Measurements from ENCODE around the gene TMEM222. TPM values are rescaled to one million over a fixed set of nuclear protein-coding genes. Genes with fewer than 3 reads are reported as not detected.
"Not testable (repeated sequence)": the region's sequence is repeated elsewhere in the genome, so short reads cannot be mapped to it uniquely, and the experiment has no call there.

The TMEM222 gene
- total RNA-seq, 2 experiments from 2014 or later, result 22.0 to 25.4 TPM

DNA sequence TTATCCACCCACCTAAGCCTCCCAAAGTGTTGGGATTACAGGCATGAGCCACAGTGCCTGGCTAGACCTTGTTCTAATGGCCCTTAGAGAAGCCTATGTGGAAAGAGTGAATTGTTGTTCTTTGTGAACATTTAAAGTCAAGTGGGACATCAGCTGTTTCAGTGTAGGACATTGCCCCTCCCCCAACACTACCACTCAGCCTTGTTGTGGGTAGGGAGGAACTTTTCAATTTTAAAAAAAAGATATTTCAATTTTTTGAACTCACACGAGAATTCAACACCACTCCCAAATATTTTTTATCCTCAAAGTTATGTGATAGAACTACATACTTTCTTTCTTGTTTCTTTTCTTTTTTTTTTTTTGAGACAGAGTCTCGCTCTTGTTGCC lies 36.7 kb upstream of the TMEM222 start:
- H3K27me3 Mint-ChIP-seq, result no peaks in the 10 kb centered on the region
- POLR2A ChIA-PET, result no interaction called here
- intact Hi-C loops (cut with micrococcal nuclease), result loop anchor here (10.0 kb wide), 1 partner anchor 240 kb away; no protein-coding TSS in a partner anchor
- TF ChIP-seq, protein P1, sequence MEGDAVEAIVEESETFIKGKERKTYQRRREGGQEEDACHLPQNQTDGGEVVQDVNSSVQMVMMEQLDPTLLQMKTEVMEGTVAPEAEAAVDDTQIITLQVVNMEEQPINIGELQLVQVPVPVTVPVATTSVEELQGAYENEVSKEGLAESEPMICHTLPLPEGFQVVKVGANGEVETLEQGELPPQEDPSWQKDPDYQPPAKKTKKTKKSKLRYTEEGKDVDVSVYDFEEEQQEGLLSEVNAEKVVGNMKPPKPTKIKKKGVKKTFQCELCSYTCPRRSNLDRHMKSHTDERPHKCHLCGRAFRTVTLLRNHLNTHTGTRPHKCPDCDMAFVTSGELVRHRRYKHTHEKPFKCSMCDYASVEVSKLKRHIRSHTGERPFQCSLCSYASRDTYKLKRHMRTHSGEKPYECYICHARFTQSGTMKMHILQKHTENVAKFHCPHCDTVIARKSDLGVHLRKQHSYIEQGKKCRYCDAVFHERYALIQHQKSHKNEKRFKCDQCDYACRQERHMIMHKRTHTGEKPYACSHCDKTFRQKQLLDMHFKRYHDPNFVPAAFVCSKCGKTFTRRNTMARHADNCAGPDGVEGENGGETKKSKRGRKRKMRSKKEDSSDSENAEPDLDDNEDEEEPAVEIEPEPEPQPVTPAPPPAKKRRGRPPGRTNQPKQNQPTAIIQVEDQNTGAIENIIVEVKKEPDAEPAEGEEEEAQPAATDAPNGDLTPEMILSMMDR (IDR thresholded peaks at IDR 0.05), result no peak
- H3K4me1 Mint-ChIP-seq (ENCODE audit: low read depth), result no peaks in the 10 kb centered on the region
- DNase-seq, result no peak
- H3K27ac Mint-ChIP-seq, result no peak overlapping the region
- no peaks in the 10 kb centered on the region for H3K9me3 Mint-ChIP-seq
- ATAC-seq, result no peak
- CTCF ChIA-PET, result interaction anchor here (1.0 to 9.0 kb wide), 8 partner anchors 12 to 183 kb away, joined by 3 to 114 read pairs (median 8); no protein-coding TSS in a partner anchor
- H3K36me3 Mint-ChIP-seq (ENCODE audit: low read depth), result no peaks in the 10 kb centered on the region
- H3K4me3 Mint-ChIP-seq, result no peak overlapping the region

DNA sequence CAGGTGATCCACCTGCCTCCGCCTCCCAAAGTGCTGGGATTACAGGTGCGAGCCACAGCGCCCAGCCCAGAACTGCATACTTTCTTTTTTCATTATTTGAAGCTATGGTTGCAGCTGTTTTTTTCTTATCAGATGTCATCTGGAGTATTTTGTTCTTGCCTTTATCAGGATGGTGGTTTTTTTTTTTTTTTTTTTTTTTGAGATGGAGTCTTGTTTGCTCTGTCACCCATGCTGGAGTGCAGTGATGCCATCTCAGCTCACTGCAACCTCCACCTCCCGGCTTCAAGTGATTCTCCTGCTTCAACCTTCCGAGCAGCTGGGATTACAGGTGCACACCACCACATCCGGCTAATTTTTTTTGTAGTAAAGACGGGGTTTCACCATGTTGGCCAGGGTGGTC lies 36.1 kb upstream of the TMEM222 start:
- CTCF ChIA-PET, result interaction anchor here (1.0 to 9.0 kb wide), 8 partner anchors 12 to 184 kb away, joined by 3 to 114 read pairs (median 8); no protein-coding TSS in a partner anchor
- not testable (repeated sequence) for H3K27ac Mint-ChIP-seq

DNA sequence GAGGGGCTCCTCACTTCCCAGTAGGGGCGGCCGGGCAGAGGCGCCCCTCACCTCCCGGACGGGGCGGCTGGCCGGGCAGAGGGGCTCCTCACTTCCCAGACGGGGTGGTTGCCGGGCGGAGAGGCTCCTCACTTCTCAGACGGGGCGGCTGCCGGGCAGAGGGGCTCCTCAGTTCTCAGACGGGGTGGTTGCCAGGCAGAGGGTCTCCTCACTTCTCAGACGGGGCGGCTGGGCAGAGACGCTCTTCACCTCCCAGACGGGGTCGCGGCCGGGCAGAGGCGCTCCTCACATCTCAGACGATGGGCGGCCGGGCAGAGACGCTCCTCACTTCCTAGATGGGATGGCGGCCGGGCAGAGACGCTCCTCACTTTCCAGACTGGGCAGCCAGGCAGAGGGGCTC lies 32.8 kb upstream of the TMEM222 start:
- DNase-seq; H3K4me3 Mint-ChIP-seq; H3K27me3 Mint-ChIP-seq; POLR2A ChIA-PET; H3K4me1 Mint-ChIP-seq (ENCODE audit: low read depth); CTCF ChIA-PET; H3K36me3 Mint-ChIP-seq (ENCODE audit: low read depth); H3K9me3 Mint-ChIP-seq; H3K27ac Mint-ChIP-seq; ATAC-seq: not testable (repeated sequence)
- intact Hi-C loops (cut with micrococcal nuclease), result loop anchor here (10.0 kb wide), 1 partner anchor 244 kb away; no protein-coding TSS in a partner anchor

More for the DNA sequence above, 36.1 kb upstream of the TMEM222 start:
- POLR2A ChIA-PET; H3K4me3 Mint-ChIP-seq; DNase-seq; ATAC-seq; H3K27me3 Mint-ChIP-seq; H3K36me3 Mint-ChIP-seq (ENCODE audit: low read depth); H3K4me1 Mint-ChIP-seq (ENCODE audit: low read depth); H3K9me3 Mint-ChIP-seq: not testable (repeated sequence)
- intact Hi-C loops (cut with micrococcal nuclease), result loop anchor here (10.0 kb wide), 1 partner anchor 241 kb away; no protein-coding TSS in a partner anchor

DNA sequence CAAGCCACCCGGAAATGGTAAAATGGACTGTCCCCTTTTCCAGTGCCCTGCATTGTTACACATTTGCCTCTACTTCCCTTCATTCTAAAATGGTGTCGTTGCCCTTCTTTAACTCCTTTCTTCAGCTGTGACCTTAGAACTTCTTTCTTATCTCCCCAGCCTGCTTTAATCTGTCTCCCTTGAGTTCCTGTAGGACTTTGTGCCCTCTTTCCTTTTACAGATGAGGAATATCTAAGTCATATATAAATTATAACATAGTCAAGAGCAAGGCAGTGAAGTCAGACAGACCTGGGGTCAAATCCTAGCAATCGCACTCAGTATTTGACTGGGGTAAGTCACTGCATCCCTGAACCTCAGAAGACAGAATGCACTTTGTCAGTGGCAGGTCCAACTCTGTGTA lies 31.4 kb upstream of the TMEM222 start:
- Mint-ChIP-seq H3K27ac (no peak overlapping the region), H3K4me1 (ENCODE audit: low read depth) (no peaks in the 10 kb centered on the region), H3K4me3 (no peak overlapping the region), H3K9me3 (no peaks in the 10 kb centered on the region), H3K27me3 (no peaks in the 10 kb centered on the region), H3K36me3 (ENCODE audit: low read depth) (no peaks in the 10 kb centered on the region)
- DNase-seq (no peak), ATAC-seq (no peak)
- intact Hi-C loops (cut with micrococcal nuclease), result no loop called here
- TF ChIP-seq, protein P1 (IDR thresholded peaks at IDR 0.05), result no peak
- ChIA-PET CTCF (interaction anchor here (1.0 to 1.3 kb wide), 2 partner anchors 104 to 188 kb away, joined by 3 read pairs; no protein-coding TSS in a partner anchor), POLR2A (no interaction called here)

DNA sequence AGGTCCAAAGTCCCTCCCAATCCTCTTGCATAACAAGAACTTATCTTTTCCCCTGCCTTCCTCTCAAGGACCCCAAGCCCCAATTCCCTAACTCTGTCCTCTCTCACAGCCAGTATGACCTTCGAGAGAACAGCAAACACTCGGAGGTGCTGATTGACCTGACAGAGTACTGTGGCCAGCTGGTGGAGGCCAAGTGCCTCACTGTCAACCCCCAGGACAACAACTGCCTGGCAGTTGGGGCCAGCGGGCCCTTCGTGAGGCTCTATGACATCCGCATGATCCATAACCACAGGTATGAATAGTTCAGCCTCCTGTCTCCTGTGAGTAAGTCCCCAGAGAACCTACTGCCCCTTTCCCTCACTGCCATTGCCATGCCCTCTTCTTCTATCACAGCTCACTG lies 29.9 kb upstream of the TMEM222 start:
- ATAC-seq, result no peak
- intact Hi-C loops (cut with micrococcal nuclease), result no loop called here
- POLR2A ChIA-PET, result interaction anchor here (1.0 kb wide), 1 partner anchor 222 kb away, joined by 3 read pairs; no protein-coding TSS in a partner anchor

DNA sequence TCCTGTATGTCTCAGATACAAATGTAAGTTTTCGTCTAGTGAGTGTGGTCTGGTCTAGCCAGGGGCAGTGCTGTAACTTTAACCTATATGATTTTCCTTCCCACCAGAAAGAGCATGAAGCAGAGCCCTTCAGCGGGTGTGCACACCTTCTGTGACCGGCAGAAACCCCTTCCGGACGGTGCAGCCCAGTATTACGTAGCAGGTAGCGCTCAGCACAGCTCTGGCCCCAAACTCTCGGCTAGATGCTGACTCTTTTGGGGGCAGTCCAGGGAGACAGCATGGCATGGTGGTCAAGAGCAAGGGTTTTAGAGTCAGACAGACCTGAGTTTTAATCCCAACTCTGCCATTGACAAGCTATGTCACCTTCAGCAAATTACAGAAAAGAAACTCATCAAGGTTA lies 28.0 kb upstream of the TMEM222 start:
- ChIA-PET POLR2A (interaction anchor here (0.6 kb wide), 1 partner anchor 196 kb away, joined by 3 read pairs; no protein-coding TSS in a partner anchor), CTCF (interaction anchor here (1.1 to 11.3 kb wide), 12 partner anchors 9 to 313 kb away, joined by 4 to 293 read pairs (median 8); partner anchors contain the start of genes CD164L2 and GPR3)
- no peak for DNase-seq
- no peak overlapping the region for H3K4me3 Mint-ChIP-seq
- TF ChIP-seq, protein P1 (IDR thresholded peaks at IDR 0.05), result no peak
- no peak for ATAC-seq
- no peaks in the 10 kb centered on the region for H3K9me3 Mint-ChIP-seq
- H3K4me1 Mint-ChIP-seq (ENCODE audit: low read depth), result peaks cover 4% of the 10 kb centered on the region
- no peaks in the 10 kb centered on the region for H3K36me3 Mint-ChIP-seq (ENCODE audit: low read depth)
- no peak overlapping the region for H3K27ac Mint-ChIP-seq
- intact Hi-C loops (cut with micrococcal nuclease), result no loop called here
- H3K27me3 Mint-ChIP-seq, result no peaks in the 10 kb centered on the region

More for the DNA sequence above, 29.9 kb upstream of the TMEM222 start:
- H3K27me3 Mint-ChIP-seq, result no peaks in the 10 kb centered on the region
- H3K9me3 Mint-ChIP-seq, result no peaks in the 10 kb centered on the region
- no peaks in the 10 kb centered on the region for H3K36me3 Mint-ChIP-seq (ENCODE audit: low read depth)
- CTCF ChIA-PET, result interaction anchor here (1.0 to 11.2 kb wide), 3 partner anchors 8 to 95 kb away, joined by 3 to 91 read pairs (median 10); no protein-coding TSS in a partner anchor
- H3K27ac Mint-ChIP-seq, result no peak overlapping the region
- no peak overlapping the region for H3K4me3 Mint-ChIP-seq
- H3K4me1 Mint-ChIP-seq (ENCODE audit: low read depth), result peaks cover 4% of the 10 kb centered on the region
- TF ChIP-seq, protein P1 (IDR thresholded peaks at IDR 0.05), result no peak
- no peak for DNase-seq

Measured in activated CD8-positive, alpha-beta T cell treated with anti-CD3 and anti-CD28 coated beads for 36 hours (primary cell).